ENCODE data around the gene RFC3.

The RFC3 gene

GRCh38 chr13:33869005-33869404 is 51.1 kb downstream of the RFC3 start:
- DNase-seq = no peak

DNA sequence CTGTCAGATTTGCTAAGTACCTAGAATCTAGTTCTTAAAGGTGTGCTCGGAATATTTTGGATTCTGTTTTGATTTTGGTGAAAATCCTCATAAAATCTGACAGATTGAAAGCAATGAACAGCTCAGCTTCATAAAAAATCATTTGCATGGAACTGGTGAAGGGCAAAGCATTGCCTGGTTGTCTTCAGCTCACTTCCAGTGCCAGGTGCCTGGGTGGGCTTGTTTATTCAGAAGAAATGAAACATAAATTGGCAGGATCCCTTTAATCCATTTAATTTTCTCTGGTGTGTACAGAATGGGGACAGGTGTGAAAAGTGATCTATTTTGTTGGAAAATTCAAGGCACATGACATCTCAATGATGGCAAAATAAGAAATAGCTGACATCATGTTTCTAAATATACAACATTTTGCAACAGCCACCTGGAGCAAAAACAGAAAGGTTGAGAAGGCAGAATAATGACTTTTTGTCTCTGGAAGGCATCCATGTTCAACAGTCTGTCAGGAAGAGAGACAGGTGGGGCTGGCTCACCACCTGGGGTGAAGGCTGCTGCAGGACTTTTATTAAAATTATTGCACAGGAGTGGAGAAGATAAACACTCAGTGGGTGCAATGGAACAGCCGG is 52.2 kb downstream of the RFC3 start:
- DNase-seq = peak; percentile 87

- no peak for DNase-seq
Measured at GRCh38 chr13:33871207-33872004, 53.5 kb downstream of the RFC3 start.

GRCh38 chr13:33872005-33872351 is 54.0 kb downstream of the RFC3 start:
- DNase-seq = no peak

DNA sequence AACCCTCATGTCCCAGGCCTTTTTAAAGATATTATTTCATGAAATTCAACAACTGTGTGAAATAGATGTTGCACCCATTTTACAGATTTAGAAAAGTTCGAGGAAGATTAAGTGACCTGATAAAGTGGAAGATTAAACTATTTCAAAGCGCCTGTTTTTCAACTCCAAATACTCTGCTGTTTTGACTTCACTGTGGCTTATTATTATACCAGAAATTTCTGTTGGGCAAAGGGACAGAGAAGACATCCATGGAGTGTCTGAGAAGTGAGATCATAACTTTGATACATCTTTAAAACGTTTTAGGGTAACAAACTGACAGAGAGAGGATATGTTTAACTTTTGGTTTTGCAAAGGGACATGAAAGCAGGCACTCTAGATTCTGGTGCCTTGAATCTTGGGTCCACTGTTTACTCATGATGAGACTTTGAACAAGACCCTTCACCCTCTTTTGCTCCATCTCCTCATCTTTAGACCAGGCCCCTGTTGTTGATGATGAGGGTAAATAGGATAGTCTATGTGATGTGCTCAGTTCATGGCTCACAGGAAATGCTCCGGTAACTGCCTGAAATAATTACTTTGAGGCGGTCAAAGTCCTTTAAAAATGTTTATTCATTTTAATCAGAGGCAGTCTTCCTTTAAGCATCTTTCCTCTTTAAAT is 55.4 kb downstream of the RFC3 start:
- no peak for DNase-seq

DNA sequence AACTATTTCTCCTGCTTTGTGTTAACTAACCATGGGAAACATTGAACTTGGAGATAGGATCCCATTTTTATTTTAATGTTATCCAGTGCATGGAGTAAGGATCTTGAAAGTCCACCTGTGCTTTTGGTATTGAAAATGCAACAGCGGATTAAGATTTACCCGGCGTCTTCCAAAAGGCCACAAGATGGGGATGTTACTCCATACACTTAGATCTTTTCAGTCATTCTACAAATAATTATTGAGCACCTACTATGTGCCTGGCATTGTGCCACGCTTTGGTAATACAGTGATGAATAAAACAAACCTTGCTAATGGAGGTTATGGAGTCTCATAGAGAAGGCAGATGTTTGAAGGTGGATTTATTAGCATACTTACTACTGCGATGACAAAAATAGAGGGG is 56.9 kb downstream of the RFC3 start:
- no peak for DNase-seq

GRCh38 chr13:33875618-33876401 is 57.9 kb downstream of the RFC3 start:
- DNase-seq = no peak

DNA sequence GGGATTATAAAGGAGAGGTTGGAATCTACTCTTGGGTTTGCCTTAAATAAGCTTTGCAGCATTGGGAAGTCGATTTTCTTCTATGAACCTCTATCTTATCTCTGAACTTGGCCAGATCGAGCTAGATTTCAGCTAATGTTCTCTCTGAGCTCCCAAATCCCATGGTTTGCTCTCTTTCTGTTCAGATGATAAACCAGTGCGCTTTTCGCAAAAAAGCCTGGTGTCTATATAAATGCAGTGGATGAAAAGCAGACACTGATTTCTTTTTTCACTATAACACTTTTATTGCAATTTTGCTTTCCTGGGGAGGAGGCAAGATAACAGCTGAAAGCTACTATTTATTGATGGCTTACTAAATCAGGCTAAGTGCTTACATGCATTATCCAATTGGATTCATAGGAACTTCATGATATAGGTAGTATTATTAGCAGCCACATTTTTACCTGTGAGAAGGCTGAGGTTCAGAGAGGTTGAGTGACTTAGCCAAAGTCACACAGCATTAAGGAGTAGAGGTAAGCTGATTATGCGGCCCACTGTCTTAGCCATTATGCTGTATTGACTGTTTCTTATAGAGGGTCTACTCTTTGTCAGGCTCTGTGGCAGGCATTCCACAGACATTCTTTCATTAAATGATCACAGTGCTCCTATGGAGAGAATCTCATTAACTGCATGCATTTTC is 58.9 kb downstream of the RFC3 start:
- DNase-seq = no peak

DNA sequence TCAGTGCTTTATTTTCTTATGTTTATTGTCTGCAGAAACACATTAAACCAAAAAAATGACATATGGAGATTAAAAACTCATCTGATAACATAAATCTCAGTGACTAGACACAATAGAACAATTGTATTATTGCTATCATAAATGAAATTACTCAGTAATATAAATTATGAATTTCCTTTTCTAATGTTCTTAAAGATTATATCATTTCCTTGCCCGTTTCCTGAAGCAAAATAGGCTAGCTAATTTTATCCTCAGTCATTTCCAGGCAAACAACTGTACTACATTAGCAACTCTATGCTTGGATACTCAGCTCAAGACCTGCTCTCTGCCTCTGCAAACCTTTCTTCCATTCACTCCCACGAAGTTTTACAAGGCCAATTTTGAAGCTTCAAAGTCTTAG is 61.2 kb downstream of the RFC3 start:
- no peak for DNase-seq

DNA sequence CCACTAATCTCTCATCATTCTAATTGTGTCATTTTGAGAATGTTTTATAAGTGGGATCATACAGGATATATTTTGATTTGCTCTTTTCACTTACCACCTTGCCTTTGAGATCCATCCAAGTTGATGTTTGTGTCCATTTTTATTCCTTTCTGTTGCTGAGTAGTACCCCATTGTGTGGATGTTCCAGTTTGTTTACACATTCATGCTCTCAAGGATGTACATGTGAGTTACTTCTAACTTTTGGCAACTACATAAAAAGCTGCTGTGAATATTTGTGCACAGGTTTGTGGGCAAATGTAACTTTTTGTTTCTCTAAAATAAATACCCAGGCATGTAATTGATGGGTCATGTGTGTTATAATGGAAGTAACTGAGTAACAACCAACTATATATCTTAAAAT is 64.9 kb downstream of the RFC3 start:
- no peak for DNase-seq

DNA sequence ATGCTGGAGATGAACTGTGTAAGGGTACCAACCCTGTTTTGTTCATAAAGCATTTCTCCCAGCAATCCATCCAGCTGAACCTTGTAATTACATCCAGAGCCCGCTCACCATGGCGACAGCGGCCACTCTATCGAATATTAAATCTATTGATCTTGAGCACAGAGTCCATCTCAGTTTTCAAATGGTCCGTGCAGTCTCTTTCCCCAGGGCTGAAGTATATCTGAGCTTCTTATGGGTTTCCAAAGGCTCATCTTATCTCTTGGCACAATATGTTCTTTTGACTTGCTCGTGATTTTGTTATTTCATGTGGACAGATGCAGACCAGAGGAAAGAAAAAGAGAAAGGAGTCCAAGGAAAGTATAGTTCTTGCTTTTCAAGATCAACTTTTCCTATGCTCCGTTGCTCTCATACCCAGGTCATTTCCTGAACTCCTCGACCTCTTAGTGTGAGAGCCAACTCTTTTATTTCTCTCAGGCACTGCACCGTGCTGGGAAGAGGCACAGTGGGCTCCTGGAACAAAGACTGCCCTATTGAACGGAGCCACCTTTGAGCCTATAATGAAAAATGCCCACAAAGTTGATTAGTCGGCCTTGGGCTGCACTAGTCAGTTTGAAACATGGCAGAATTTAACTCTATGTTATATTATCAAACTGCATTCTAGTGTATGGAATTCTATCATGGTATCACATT is 66.7 kb downstream of the RFC3 start:
- DNase-seq = no peak
